ENCODE data around the gene NKIRAS1.

Gene NKIRAS1

DNA sequence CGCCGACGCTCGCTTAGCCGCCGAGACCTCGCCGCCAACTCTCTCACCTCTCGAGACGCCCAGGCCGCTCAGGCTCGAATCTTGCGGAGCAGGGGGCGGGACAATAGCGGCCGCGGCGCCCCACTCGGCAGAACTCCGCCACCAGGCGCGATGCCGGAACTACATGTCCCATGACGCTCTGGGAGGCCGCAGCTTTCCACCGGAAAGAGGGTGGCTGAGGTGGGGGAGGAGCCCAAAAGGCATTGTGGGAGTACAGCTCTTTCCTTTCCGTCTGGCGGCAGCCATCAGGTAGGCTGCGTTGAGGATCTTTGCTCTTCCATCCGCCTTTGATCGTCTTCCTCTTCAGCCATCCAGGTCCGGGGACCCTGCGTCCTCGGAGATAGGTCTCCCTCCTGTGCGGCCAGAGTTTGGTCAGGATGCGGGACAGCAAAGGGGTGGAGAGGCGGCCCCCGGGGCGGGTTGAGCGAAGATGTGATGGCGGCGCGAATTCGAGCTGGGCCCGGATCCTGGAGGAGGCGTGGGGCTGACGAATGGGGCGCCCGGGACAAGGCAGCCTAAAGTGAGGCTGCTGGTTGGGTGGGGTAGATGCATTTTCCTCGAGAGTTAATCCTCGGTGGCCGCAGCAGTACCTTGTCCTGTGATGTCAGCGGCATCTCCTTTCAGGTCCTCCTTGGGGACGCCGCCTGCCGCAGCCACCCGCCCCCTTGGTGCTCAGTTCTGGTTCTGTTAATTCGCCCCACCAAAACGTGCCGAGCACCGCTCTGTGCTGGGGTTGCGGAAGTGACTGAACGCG is at the start of gene NKIRAS1, which contains the start of gene RPL15:
Gene NKIRAS1, minus strand, starts transcription at position 105 of the 793 bp plus-strand sequence. CDS start 6,086 bp downstream, outside the sequence.
Gene RPL15, plus strand, starts transcription at position 247 of the 793 bp plus-strand sequence. CDS start 728 bp downstream, outside the sequence.
- in situ Hi-C loops (cut with HindIII; ENCODE audit: low pct_ligation_motif_present, low pct_unique_long_range_greater_than_20kb, low sequenced_read_pairs): no loop called here
- peak; percentile 96 for DNase-seq

GRCh38 chr3:23966328-23966727 is 49.5 kb upstream of the NKIRAS1 start:
- in situ Hi-C loops (cut with HindIII; ENCODE audit: low pct_ligation_motif_present, low pct_unique_long_range_greater_than_20kb, low sequenced_read_pairs): no loop called here
- no peak for DNase-seq

- in situ Hi-C loops (cut with HindIII; ENCODE audit: low pct_ligation_motif_present, low pct_unique_long_range_greater_than_20kb, low sequenced_read_pairs): no loop called here
- DNase-seq: no peak
These were observed 47.9 kb upstream of the NKIRAS1 start for GRCh38 chr3:23964537-23965235.

- DNase-seq: no peak
- in situ Hi-C loops (cut with HindIII; ENCODE audit: low pct_ligation_motif_present, low pct_unique_long_range_greater_than_20kb, low sequenced_read_pairs): no loop called here
These were observed 45.1 kb upstream of the NKIRAS1 start for GRCh38 chr3:23961913-23962312.

- no peak for DNase-seq
- in situ Hi-C loops (cut with HindIII; ENCODE audit: low pct_ligation_motif_present, low pct_unique_long_range_greater_than_20kb, low sequenced_read_pairs): no loop called here
These were observed 44.3 kb upstream of the NKIRAS1 start for GRCh38 chr3:23961066-23961465.

DNA sequence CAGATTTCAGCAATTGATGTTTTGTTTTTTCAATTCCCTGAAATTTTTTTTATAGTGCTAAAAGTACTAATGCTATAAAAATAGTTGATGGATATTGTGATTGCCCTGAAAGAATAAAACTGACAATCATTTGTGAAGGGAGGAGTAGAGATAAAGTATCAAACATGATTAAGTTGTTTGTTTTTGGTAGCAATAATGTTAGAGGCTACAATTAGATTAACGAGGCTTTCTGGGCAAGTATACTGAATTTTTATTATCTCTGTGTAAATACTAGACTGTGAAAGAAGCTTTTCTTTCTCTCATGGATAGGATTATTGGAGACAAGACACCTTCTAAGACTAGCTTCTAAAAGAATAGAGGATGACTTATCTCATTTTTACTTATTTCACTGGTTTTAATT is 43.9 kb upstream of the NKIRAS1 start:
- no peak for DNase-seq
- in situ Hi-C loops (cut with HindIII; ENCODE audit: low pct_ligation_motif_present, low pct_unique_long_range_greater_than_20kb, low sequenced_read_pairs): no loop called here

DNA sequence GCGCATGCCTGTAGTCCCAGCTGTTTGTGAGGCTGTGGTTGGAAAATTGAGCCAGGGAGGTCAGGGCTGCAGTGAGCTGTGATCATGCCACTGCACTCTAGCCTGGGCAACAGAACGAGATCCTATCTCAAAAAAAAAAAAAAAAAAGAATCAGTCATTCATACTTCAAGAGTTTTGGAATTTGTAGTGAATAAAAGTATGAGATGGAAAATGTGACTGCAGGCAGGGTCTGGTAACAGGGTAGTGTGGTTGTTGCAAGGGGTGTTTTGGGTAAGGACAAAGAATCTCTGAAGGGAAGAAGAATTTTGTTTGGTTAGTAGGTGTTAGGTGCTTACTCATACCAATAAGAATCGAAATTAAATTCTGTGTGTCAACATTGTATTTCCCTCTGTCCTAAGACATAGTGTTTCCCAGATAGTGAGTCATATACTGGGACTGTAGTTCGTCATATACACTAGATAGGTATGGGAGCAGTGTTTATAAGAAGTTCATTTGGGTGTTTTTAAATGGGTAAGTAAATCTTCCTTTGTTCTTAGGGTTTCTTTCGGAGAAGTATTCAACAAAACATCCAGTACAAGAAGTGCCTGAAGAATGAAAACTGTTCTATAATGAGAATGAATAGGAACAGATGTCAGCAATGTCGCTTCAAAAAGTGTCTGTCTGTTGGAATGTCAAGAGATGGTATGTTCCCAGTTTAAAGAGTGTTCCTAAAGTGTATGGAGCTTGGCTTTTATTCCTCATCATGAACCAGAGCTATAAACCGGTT is 42.5 kb upstream of the NKIRAS1 start:
- no peak for DNase-seq

GRCh38 chr3:23956701-23957100 is 39.9 kb upstream of the NKIRAS1 start:
- in situ Hi-C loops (cut with HindIII; ENCODE audit: low pct_ligation_motif_present, low pct_unique_long_range_greater_than_20kb, low sequenced_read_pairs): no loop called here

More for the DNA sequence above, 42.5 kb upstream of the NKIRAS1 start:
- in situ Hi-C loops (cut with HindIII; ENCODE audit: low pct_ligation_motif_present, low pct_unique_long_range_greater_than_20kb, low sequenced_read_pairs): no loop called here

DNA sequence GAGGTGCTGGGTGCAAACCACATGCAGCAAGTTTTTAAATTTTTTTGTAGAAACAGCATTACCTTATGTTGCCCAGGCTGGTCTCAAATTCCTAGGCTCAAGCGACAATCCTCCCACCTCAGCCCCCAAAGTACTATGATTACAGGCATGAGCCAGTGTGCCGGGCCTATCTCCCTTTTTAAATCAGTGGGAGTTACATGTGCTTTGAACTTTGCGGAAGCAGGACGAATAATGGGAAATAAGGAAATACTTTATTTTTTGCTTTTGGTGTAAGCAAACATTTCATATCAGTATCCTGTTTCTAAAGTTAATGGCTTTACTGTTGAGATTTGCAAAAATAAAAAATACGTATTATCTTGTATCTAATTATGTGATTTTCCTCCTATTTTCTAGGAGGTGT is 37.4 kb upstream of the NKIRAS1 start:
- no peak for DNase-seq
- in situ Hi-C loops (cut with HindIII; ENCODE audit: low pct_ligation_motif_present, low pct_unique_long_range_greater_than_20kb, low sequenced_read_pairs): no loop called here

More at GRCh38 chr3:23956701-23957100, 39.9 kb upstream of the NKIRAS1 start:
- DNase-seq: no peak

GRCh38 chr3:23953523-23953922 is 36.7 kb upstream of the NKIRAS1 start:
- no peak for DNase-seq
- in situ Hi-C loops (cut with HindIII; ENCODE audit: low pct_ligation_motif_present, low pct_unique_long_range_greater_than_20kb, low sequenced_read_pairs): no loop called here

- no peak for DNase-seq
- in situ Hi-C loops (cut with HindIII; ENCODE audit: low pct_ligation_motif_present, low pct_unique_long_range_greater_than_20kb, low sequenced_read_pairs): no loop called here
These were observed 35.9 kb upstream of the NKIRAS1 start for GRCh38 chr3:23952646-23953045.

- peak; percentile 30 for DNase-seq
- in situ Hi-C loops (cut with HindIII; ENCODE audit: low pct_ligation_motif_present, low pct_unique_long_range_greater_than_20kb, low sequenced_read_pairs): no loop called here
These were observed 33.5 kb upstream of the NKIRAS1 start for GRCh38 chr3:23950293-23950692.

GRCh38 chr3:23949784-23950183 is 33.0 kb upstream of the NKIRAS1 start:
- in situ Hi-C loops (cut with HindIII; ENCODE audit: low pct_ligation_motif_present, low pct_unique_long_range_greater_than_20kb, low sequenced_read_pairs): no loop called here
- DNase-seq: no peak

- in situ Hi-C loops (cut with HindIII; ENCODE audit: low pct_ligation_motif_present, low pct_unique_long_range_greater_than_20kb, low sequenced_read_pairs): no loop called here
These were observed 32.0 kb upstream of the NKIRAS1 start for GRCh38 chr3:23948761-23949160.

GRCh38 chr3:23945913-23946687 is 29.3 kb upstream of the NKIRAS1 start:
- in situ Hi-C loops (cut with HindIII; ENCODE audit: low pct_ligation_motif_present, low pct_unique_long_range_greater_than_20kb, low sequenced_read_pairs): no loop called here
- DNase-seq: peak; percentile 92

More at GRCh38 chr3:23948761-23949160, 32.0 kb upstream of the NKIRAS1 start:
- DNase-seq: no peak

DNA sequence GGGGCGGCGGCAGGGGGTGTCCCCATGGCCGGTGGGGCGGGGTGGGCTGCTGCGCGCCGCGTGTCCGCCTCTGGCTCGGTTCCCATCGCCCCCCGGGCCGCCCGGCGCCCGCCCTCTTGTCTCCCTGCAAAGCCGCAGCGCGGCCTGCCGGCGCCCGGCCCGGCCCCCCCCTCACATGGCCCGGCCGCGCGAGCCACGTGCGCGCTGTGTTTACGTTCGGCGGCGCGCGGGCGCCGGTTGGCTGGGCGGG is 28.8 kb upstream of the NKIRAS1 start:
- DNase-seq: no peak
- in situ Hi-C loops (cut with HindIII; ENCODE audit: low pct_ligation_motif_present, low pct_unique_long_range_greater_than_20kb, low sequenced_read_pairs): no loop called here

DNA sequence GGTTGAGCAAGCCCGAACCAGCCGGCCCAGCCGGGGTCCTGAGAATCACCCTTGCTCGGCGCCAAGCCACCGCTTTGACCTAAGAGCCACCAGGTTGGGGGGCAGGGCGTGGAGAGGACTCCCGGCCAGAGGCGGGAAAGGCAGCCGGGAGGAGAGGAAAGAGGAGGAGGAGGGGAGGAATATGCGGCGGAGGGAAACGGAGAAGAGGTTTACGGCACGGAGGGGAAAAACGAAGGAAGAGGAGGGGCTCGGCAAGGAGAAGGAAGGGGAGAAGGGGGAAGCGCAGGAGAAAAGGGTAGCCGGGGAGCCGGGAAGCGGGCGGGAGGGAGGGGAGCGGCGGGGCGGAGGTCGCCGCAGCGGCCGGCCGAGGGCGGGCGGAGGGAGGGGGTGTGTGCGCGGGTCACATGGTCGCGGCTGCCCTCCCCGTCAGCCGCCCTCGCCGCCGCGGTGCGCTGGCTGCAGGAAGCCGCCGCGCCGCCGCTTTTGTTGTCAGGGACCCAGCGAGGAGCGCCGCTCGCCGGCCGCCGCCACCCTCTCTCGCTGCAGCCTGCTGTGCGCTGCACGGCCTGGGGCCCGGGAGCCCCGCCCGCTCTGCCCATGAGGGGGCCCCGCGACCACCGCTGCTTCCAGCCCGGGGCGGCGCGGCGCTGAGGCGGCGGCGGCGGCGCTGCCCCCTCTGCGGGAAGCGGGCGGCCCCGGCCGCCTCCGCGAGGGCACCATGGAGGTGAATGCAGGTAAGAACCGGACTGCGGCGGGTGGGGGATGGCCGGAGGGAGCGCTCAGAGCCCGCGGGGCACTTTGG is 28.3 kb upstream of the NKIRAS1 start, which contains the start of gene NR1D2:
Gene NR1D2, plus strand, starts transcription at position 426 of the 802 bp plus-strand sequence. Its CDS starts 293 bp downstream, at position 719.
- DNase-seq: peak; percentile 73

More for the DNA sequence above, 28.3 kb upstream of the NKIRAS1 start, which contains the start of gene NR1D2:
- in situ Hi-C loops (cut with HindIII; ENCODE audit: low pct_ligation_motif_present, low pct_unique_long_range_greater_than_20kb, low sequenced_read_pairs): no loop called here

Data from ACHN (cell line).